Measurements from ENCODE around the gene HACD1.

Gene HACD1

GRCh38 chr10:17563452-17563851 lies 53.7 kb downstream of the HACD1 start:
- TF ChIP-seq CTCF (IDR thresholded peaks at IDR 0.05; ENCODE audit: insufficient read depth, low read length, poor library complexity, severe bottlenecking) (no peak), EZH2phosphoT487 (conservative IDR thresholded peaks at IDR 0.05; ENCODE audit: low read length) (no peak)
- H3F3A ChIP-seq (ENCODE audit: insufficient read depth): no peaks in the 10 kb centered on the region
- H3K4me3 ChIP-seq (ENCODE audit: insufficient read depth, low read length, poor library complexity, severe bottlenecking): no peak overlapping the region
- no peak overlapping the region for H3K27ac ChIP-seq (ENCODE audit: low read depth, low read length)
- no peaks in the 10 kb centered on the region for H3K9me2 ChIP-seq (replicated peaks; ENCODE audit: insufficient read depth, low read length)
- no peak overlapping the region for H3K4me2 ChIP-seq (ENCODE audit: low read depth, low read length, poor library complexity, severe bottlenecking)
- H3K36me3 ChIP-seq (ENCODE audit: low read length): no peaks in the 10 kb centered on the region
- H3K79me2 ChIP-seq (ENCODE audit: insufficient read depth, low read length): no peaks in the 10 kb centered on the region
- no peaks in the 10 kb centered on the region for H3K9me3 ChIP-seq (ENCODE audit: insufficient read depth, low read length)
- no peak overlapping the region for H2AFZ ChIP-seq (ENCODE audit: low read depth, low read length, severe bottlenecking)
- H3K27me3 ChIP-seq (ENCODE audit: low read length): no peaks in the 10 kb centered on the region
- H3K9ac ChIP-seq (ENCODE audit: low read length): no peak overlapping the region
- no peaks in the 10 kb centered on the region for H4K20me1 ChIP-seq (ENCODE audit: low read depth, low read length)

- H3K4me2 ChIP-seq (ENCODE audit: low read depth, low read length, poor library complexity, severe bottlenecking): no peak overlapping the region
Measured at GRCh38 chr10:17562614-17563013, 54.6 kb downstream of the HACD1 start.

GRCh38 chr10:17561111-17561510 lies 56.1 kb downstream of the HACD1 start:
- no peaks in the 10 kb centered on the region for H4K20me1 ChIP-seq (ENCODE audit: low read depth, low read length)
- H3K4me3 ChIP-seq (ENCODE audit: insufficient read depth, low read length, poor library complexity, severe bottlenecking): no peak overlapping the region
- H3K79me2 ChIP-seq (ENCODE audit: insufficient read depth, low read length): no peaks in the 10 kb centered on the region
- H3K27ac ChIP-seq (ENCODE audit: low read depth, low read length): no peak overlapping the region
- H3K9me3 ChIP-seq (ENCODE audit: insufficient read depth, low read length): no peaks in the 10 kb centered on the region
- no peak overlapping the region for H3K4me2 ChIP-seq (ENCODE audit: low read depth, low read length, poor library complexity, severe bottlenecking)
- no peaks in the 10 kb centered on the region for H3K9me2 ChIP-seq (replicated peaks; ENCODE audit: insufficient read depth, low read length)
- H3K36me3 ChIP-seq (ENCODE audit: low read length): no peaks in the 10 kb centered on the region
- H3K9ac ChIP-seq (ENCODE audit: low read length): no peak overlapping the region
- H3F3A ChIP-seq (ENCODE audit: insufficient read depth): no peaks in the 10 kb centered on the region
- H3K27me3 ChIP-seq (ENCODE audit: low read length): no peaks in the 10 kb centered on the region
- H2AFZ ChIP-seq (ENCODE audit: low read depth, low read length, severe bottlenecking): no peak overlapping the region
- no peak for TF ChIP-seq CTCF (IDR thresholded peaks at IDR 0.05; ENCODE audit: insufficient read depth, low read length, poor library complexity, severe bottlenecking)
- TF ChIP-seq EZH2phosphoT487 (conservative IDR thresholded peaks at IDR 0.05; ENCODE audit: low read length): no peak

More at GRCh38 chr10:17562614-17563013, 54.6 kb downstream of the HACD1 start:
- Histone ChIP-seq H3K9me2 (replicated peaks; ENCODE audit: insufficient read depth, low read length) (no peaks in the 10 kb centered on the region), H3F3A (ENCODE audit: insufficient read depth) (no peaks in the 10 kb centered on the region), H3K27me3 (ENCODE audit: low read length) (no peaks in the 10 kb centered on the region), H3K9ac (ENCODE audit: low read length) (no peak overlapping the region), H3K9me3 (ENCODE audit: insufficient read depth, low read length) (no peaks in the 10 kb centered on the region), H2AFZ (ENCODE audit: low read depth, low read length, severe bottlenecking) (no peak overlapping the region), H4K20me1 (ENCODE audit: low read depth, low read length) (no peaks in the 10 kb centered on the region), H3K36me3 (ENCODE audit: low read length) (no peaks in the 10 kb centered on the region), H3K4me3 (ENCODE audit: insufficient read depth, low read length, poor library complexity, severe bottlenecking) (no peak overlapping the region), H3K27ac (ENCODE audit: low read depth, low read length) (no peak overlapping the region), H3K79me2 (ENCODE audit: insufficient read depth, low read length) (no peaks in the 10 kb centered on the region)
- TF ChIP-seq EZH2phosphoT487 (conservative IDR thresholded peaks at IDR 0.05; ENCODE audit: low read length) (no peak), CTCF (IDR thresholded peaks at IDR 0.05; ENCODE audit: insufficient read depth, low read length, poor library complexity, severe bottlenecking) (no peak)

Measured in SU-DHL-6 (cell line).